ENCODE data around the gene RNASET2. TPM values are rescaled to one million over a fixed set of nuclear protein-coding genes. Genes with fewer than 3 reads are reported as not detected.

The RNASET2 gene
- total and polyA plus RNA-seq, 2 of the 13 experiments (the other 11 are each of a cell fraction or from before 2014, with no cell fraction given), result 44.6 to 597 TPM

- TF ChIP-seq, protein P1, sequence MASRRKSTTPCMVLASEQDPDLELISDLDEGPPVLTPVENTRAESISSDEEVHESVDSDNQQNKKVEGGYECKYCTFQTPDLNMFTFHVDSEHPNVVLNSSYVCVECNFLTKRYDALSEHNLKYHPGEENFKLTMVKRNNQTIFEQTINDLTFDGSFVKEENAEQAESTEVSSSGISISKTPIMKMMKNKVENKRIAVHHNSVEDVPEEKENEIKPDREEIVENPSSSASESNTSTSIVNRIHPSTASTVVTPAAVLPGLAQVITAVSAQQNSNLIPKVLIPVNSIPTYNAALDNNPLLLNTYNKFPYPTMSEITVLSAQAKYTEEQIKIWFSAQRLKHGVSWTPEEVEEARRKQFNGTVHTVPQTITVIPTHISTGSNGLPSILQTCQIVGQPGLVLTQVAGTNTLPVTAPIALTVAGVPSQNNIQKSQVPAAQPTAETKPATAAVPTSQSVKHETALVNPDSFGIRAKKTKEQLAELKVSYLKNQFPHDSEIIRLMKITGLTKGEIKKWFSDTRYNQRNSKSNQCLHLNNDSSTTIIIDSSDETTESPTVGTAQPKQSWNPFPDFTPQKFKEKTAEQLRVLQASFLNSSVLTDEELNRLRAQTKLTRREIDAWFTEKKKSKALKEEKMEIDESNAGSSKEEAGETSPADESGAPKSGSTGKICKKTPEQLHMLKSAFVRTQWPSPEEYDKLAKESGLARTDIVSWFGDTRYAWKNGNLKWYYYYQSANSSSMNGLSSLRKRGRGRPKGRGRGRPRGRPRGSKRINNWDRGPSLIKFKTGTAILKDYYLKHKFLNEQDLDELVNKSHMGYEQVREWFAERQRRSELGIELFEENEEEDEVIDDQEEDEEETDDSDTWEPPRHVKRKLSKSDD (CRISPR knock-in tag; IDR thresholded peaks at IDR 0.05; ENCODE audit: low read depth), result peak; percentile 65; the same call in 1 of the 2 replicates
- TF ChIP-seq DNMT1 (CRISPR knock-in tag; IDR thresholded peaks at IDR 0.05) (no peak), ZNF512B (CRISPR knock-in tag; IDR thresholded peaks at IDR 0.05; ENCODE audit: borderline replicate concordance) (peak; percentile 55; the same call in 1 of the 2 replicates), LRRFIP1 (CRISPR knock-in tag; conservative IDR thresholded peaks at IDR 0.05) (no peak), ETV5 (CRISPR knock-in tag; IDR thresholded peaks at IDR 0.05; ENCODE audit: borderline replicate concordance) (no peak), SMARCC2 (IDR thresholded peaks at IDR 0.05) (no peak), SOX13 (IDR thresholded peaks at IDR 0.05) (no peak), SOX13 (CRISPR knock-in tag; conservative IDR thresholded peaks at IDR 0.05 in 1 of 2, IDR thresholded peaks at IDR 0.05 in 1 of 2) (no peak), ZNF616 (CRISPR knock-in tag; IDR thresholded peaks at IDR 0.05; ENCODE audit: low read depth) (no peak), ZBTB20 (CRISPR knock-in tag; IDR thresholded peaks at IDR 0.05; ENCODE audit: borderline replicate concordance, low read depth) (peak; percentile 43; the same call in 1 of the 2 replicates), MTERF4 (CRISPR knock-in tag; IDR thresholded peaks at IDR 0.05) (no peak), ZNF557 (CRISPR knock-in tag; IDR thresholded peaks at IDR 0.05) (no peak), NCOA1 (CRISPR knock-in tag; IDR thresholded peaks at IDR 0.05) (no peak), SP5 (CRISPR knock-in tag; IDR thresholded peaks at IDR 0.05; ENCODE audit: borderline replicate concordance, low read depth) (no peak), SMC3 (IDR thresholded peaks at IDR 0.05; ENCODE audit: low read length) (no peak)
- TF ChIP-seq, protein P2, sequence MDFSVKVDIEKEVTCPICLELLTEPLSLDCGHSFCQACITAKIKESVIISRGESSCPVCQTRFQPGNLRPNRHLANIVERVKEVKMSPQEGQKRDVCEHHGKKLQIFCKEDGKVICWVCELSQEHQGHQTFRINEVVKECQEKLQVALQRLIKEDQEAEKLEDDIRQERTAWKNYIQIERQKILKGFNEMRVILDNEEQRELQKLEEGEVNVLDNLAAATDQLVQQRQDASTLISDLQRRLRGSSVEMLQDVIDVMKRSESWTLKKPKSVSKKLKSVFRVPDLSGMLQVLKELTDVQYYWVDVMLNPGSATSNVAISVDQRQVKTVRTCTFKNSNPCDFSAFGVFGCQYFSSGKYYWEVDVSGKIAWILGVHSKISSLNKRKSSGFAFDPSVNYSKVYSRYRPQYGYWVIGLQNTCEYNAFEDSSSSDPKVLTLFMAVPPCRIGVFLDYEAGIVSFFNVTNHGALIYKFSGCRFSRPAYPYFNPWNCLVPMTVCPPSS (IDR thresholded peaks at IDR 0.05), result no peak
- TF ChIP-seq, protein P3, sequence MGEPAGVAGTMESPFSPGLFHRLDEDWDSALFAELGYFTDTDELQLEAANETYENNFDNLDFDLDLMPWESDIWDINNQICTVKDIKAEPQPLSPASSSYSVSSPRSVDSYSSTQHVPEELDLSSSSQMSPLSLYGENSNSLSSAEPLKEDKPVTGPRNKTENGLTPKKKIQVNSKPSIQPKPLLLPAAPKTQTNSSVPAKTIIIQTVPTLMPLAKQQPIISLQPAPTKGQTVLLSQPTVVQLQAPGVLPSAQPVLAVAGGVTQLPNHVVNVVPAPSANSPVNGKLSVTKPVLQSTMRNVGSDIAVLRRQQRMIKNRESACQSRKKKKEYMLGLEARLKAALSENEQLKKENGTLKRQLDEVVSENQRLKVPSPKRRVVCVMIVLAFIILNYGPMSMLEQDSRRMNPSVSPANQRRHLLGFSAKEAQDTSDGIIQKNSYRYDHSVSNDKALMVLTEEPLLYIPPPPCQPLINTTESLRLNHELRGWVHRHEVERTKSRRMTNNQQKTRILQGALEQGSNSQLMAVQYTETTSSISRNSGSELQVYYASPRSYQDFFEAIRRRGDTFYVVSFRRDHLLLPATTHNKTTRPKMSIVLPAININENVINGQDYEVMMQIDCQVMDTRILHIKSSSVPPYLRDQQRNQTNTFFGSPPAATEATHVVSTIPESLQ (CRISPR knock-in tag; conservative IDR thresholded peaks at IDR 0.05), result no peak
Measured at GRCh38 chr6:166930354-166930891, 25.9 kb downstream of the RNASET2 start (continued).

Measured in HepG2 (cell line).